ENCODE results near the gene TNFRSF1A. TPM values are rescaled to one million over a fixed set of nuclear protein-coding genes. Genes with fewer than 3 reads are reported as not detected.

Gene TNFRSF1A
- total and polyA plus RNA-seq, 5 donors from 2014 or later = 25.6 to 39.5 (median 34.0) TPM

- H3K4me1 ChIP-seq (ENCODE audit: control insufficient read depth, insufficient read depth, low read length, poor library complexity, severe bottlenecking) = peaks cover 67% of the 10 kb centered on the region
- peak overlapping the region; percentile 90 for H3K27ac ChIP-seq (ENCODE audit: insufficient read depth, low read length, poor library complexity, severe bottlenecking)
- Mint-ChIP-seq H3K9me3 (no peaks in the 10 kb centered on the region), H3K4me1 (peaks cover 4 to 49% (median 21%) of the 10 kb centered on the region in 4 donors), H3K4me3 (no peak overlapping the region), H3K27ac (no peak overlapping the region), H3K36me3 (peaks cover 20% of the 10 kb centered on the region), H3K27me3 (no peaks in the 10 kb centered on the region)
- H3K36me3 ChIP-seq (ENCODE audit: control insufficient read depth, insufficient read depth, low read length) = peaks cover 36% of the 10 kb centered on the region
- DNase-seq (peak; percentile 24 to 74 (median 25)), ATAC-seq (ENCODE audit: low read depth in 2 of 2) (no peak)
- H3K27me3 ChIP-seq (ENCODE audit: control insufficient read depth, insufficient read depth, low read length) = no peaks in the 10 kb centered on the region
- H3K9me3 ChIP-seq (ENCODE audit: control insufficient read depth in 2 of 2, low read length in 2 of 2) = no peaks in the 10 kb centered on the region
- peak overlapping the region; percentile 94 for H3K4me3 ChIP-seq (ENCODE audit: low read depth, low read length)
Measured at GRCh38 chr12:6336079-6336888, 5.6 kb downstream of the TNFRSF1A start.

DNA sequence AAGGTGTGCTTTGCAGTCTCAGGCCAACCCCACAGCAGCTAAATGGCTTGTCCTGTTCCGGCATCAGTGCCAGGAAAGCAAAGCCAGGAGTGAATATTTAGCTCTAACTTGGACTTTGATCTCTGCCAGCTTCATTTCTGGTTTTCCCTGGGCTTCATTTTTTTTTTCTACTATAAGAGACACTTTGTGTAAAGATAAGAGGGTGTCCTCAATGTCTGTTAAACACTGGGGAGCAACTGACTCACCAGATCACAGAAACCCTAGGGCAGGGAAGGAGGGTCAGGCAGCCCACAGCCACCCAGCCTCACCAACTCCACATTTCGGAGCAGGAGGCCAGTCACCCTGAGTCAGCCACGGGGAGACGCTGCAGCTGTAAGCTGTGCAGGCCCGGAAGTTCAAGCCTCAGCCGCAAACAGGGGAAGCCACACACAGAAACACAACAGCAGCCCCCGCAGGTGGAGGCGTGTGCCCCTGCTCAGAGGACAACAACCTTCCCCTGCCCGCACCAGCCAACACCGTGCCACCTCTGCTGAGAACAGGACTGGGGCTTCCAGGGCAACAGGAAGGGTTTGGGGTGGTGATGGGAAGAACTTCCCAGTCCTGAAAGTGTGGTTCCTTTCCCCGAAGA is 6.3 kb downstream of the TNFRSF1A start:
- peak overlapping the region; percentile 94 for H3K4me3 ChIP-seq (ENCODE audit: low read depth, low read length)
- Mint-ChIP-seq H3K27ac (no peak overlapping the region), H3K4me3 (no peak overlapping the region), H3K36me3 (peaks cover 27% of the 10 kb centered on the region), H3K27me3 (no peaks in the 10 kb centered on the region), H3K4me1 (peaks cover 4 to 50% (median 23%) of the 10 kb centered on the region in 4 donors), H3K9me3 (no peaks in the 10 kb centered on the region)
- ATAC-seq (ENCODE audit: low read depth in 2 of 2) (peak; percentile 80 to 82), DNase-seq (peak; percentile 69 to 93 (median 84))
- H3K36me3 ChIP-seq (ENCODE audit: control insufficient read depth, insufficient read depth, low read length) = peaks cover 43% of the 10 kb centered on the region
- H3K9me3 ChIP-seq (ENCODE audit: control insufficient read depth in 2 of 2, low read length in 2 of 2) = no peaks in the 10 kb centered on the region
- peak overlapping the region; percentile 90 for H3K27ac ChIP-seq (ENCODE audit: insufficient read depth, low read length, poor library complexity, severe bottlenecking)
- no peaks in the 10 kb centered on the region for H3K27me3 ChIP-seq (ENCODE audit: control insufficient read depth, insufficient read depth, low read length)
- H3K4me1 ChIP-seq (ENCODE audit: control insufficient read depth, insufficient read depth, low read length, poor library complexity, severe bottlenecking) = peaks cover 67% of the 10 kb centered on the region

GRCh38 chr12:6334940-6335450 is 6.9 kb downstream of the TNFRSF1A start:
- Mint-ChIP-seq H3K27me3 (no peaks in the 10 kb centered on the region), H3K4me3 (peak overlapping the region in 2 of 4 donors; percentile 52 to 79), H3K36me3 (peaks cover 29% of the 10 kb centered on the region), H3K4me1 (peaks cover 4 to 50% (median 23%) of the 10 kb centered on the region in 4 donors), H3K9me3 (no peaks in the 10 kb centered on the region), H3K27ac (peak overlapping the region in 1 of 3 donors; percentile 60)
- H3K36me3 ChIP-seq (ENCODE audit: control insufficient read depth, insufficient read depth, low read length) = peaks cover 49% of the 10 kb centered on the region
- peak overlapping the region; percentile 90 for H3K27ac ChIP-seq (ENCODE audit: insufficient read depth, low read length, poor library complexity, severe bottlenecking)
- peaks cover 63% of the 10 kb centered on the region for H3K4me1 ChIP-seq (ENCODE audit: control insufficient read depth, insufficient read depth, low read length, poor library complexity, severe bottlenecking)
- DNase-seq (no peak), ATAC-seq (ENCODE audit: low read depth in 2 of 2) (no peak)
- H3K9me3 ChIP-seq (ENCODE audit: control insufficient read depth in 2 of 2, low read length in 2 of 2) = no peaks in the 10 kb centered on the region
- peak overlapping the region; percentile 94 for H3K4me3 ChIP-seq (ENCODE audit: low read depth, low read length)
- no peaks in the 10 kb centered on the region for H3K27me3 ChIP-seq (ENCODE audit: control insufficient read depth, insufficient read depth, low read length)

- peak overlapping the region in 1 of 3 donors; percentile 86 for H3K27ac Mint-ChIP-seq
- peaks cover 4 to 50% (median 23%) of the 10 kb centered on the region in 4 donors for H3K4me1 Mint-ChIP-seq
- peaks cover 29% of the 10 kb centered on the region for H3K36me3 Mint-ChIP-seq
- Histone ChIP-seq H3K36me3 (ENCODE audit: control insufficient read depth, insufficient read depth, low read length) (peaks cover 52% of the 10 kb centered on the region), H3K27ac (ENCODE audit: insufficient read depth, low read length, poor library complexity, severe bottlenecking) (peak overlapping the region; percentile 47), H3K4me3 (ENCODE audit: low read depth, low read length) (no peak overlapping the region), H3K9me3 (ENCODE audit: control insufficient read depth in 2 of 2, low read length in 2 of 2) (no peaks in the 10 kb centered on the region), H3K27me3 (ENCODE audit: control insufficient read depth, insufficient read depth, low read length) (no peaks in the 10 kb centered on the region), H3K4me1 (ENCODE audit: control insufficient read depth, insufficient read depth, low read length, poor library complexity, severe bottlenecking) (peaks cover 56% of the 10 kb centered on the region)
- DNase-seq (no peak), ATAC-seq (ENCODE audit: low read depth in 2 of 2) (no peak)
- no peaks in the 10 kb centered on the region for H3K27me3 Mint-ChIP-seq
- H3K4me3 Mint-ChIP-seq = peak overlapping the region in 1 of 4 donors; percentile 62
- H3K9me3 Mint-ChIP-seq = no peaks in the 10 kb centered on the region
Measured at GRCh38 chr12:6334359-6334758, 7.5 kb downstream of the TNFRSF1A start.

- H3K27me3 Mint-ChIP-seq = no peaks in the 10 kb centered on the region
- H3K4me3 Mint-ChIP-seq = peak overlapping the region in 2 of 4 donors; percentile 62 to 70
- no peaks in the 10 kb centered on the region for H3K27me3 ChIP-seq (ENCODE audit: control insufficient read depth, insufficient read depth, low read length)
- H3K9me3 Mint-ChIP-seq = no peaks in the 10 kb centered on the region
- H3K36me3 Mint-ChIP-seq = peaks cover 32% of the 10 kb centered on the region
- peak overlapping the region; percentile 44 for H3K27ac ChIP-seq (ENCODE audit: insufficient read depth, low read length, poor library complexity, severe bottlenecking)
- no peaks in the 10 kb centered on the region for H3K9me3 ChIP-seq (ENCODE audit: control insufficient read depth in 2 of 2, low read length in 2 of 2)
- DNase-seq = no peak
- H3K36me3 ChIP-seq (ENCODE audit: control insufficient read depth, insufficient read depth, low read length) = peaks cover 58% of the 10 kb centered on the region
- peaks cover 48% of the 10 kb centered on the region for H3K4me1 ChIP-seq (ENCODE audit: control insufficient read depth, insufficient read depth, low read length, poor library complexity, severe bottlenecking)
- no peak for ATAC-seq (ENCODE audit: low read depth in 2 of 2)
- H3K4me3 ChIP-seq (ENCODE audit: low read depth, low read length) = no peak overlapping the region
- peaks cover 4 to 50% (median 23%) of the 10 kb centered on the region in 4 donors for H3K4me1 Mint-ChIP-seq
- H3K27ac Mint-ChIP-seq = peak overlapping the region in 2 of 3 donors; percentile 86
Measured at GRCh38 chr12:6333566-6333965, 8.3 kb downstream of the TNFRSF1A start.

GRCh38 chr12:6333029-6333428 is 8.8 kb downstream of the TNFRSF1A start:
- H3K27me3 ChIP-seq (ENCODE audit: control insufficient read depth, insufficient read depth, low read length) = no peaks in the 10 kb centered on the region
- peaks cover 4 to 50% (median 23%) of the 10 kb centered on the region in 4 donors for H3K4me1 Mint-ChIP-seq
- no peak overlapping the region for H3K4me3 ChIP-seq (ENCODE audit: low read depth, low read length)
- peaks cover 59% of the 10 kb centered on the region for H3K36me3 ChIP-seq (ENCODE audit: control insufficient read depth, insufficient read depth, low read length)
- peak in 1 of 3 donors; percentile 45 for DNase-seq
- H3K27ac ChIP-seq (ENCODE audit: insufficient read depth, low read length, poor library complexity, severe bottlenecking) = peak overlapping the region; percentile 44
- H3K27ac Mint-ChIP-seq = peak overlapping the region in 2 of 3 donors; percentile 86 to 99
- peaks cover 34% of the 10 kb centered on the region for H3K36me3 Mint-ChIP-seq
- no peak for ATAC-seq (ENCODE audit: low read depth in 2 of 2)
- H3K9me3 Mint-ChIP-seq = no peaks in the 10 kb centered on the region
- peak overlapping the region in 3 of 4 donors; percentile 29 to 70 (median 65) for H3K4me3 Mint-ChIP-seq
- H3K4me1 ChIP-seq (ENCODE audit: control insufficient read depth, insufficient read depth, low read length, poor library complexity, severe bottlenecking) = peaks cover 43% of the 10 kb centered on the region
- no peaks in the 10 kb centered on the region for H3K9me3 ChIP-seq (ENCODE audit: control insufficient read depth in 2 of 2, low read length in 2 of 2)
- H3K27me3 Mint-ChIP-seq = no peaks in the 10 kb centered on the region

DNA sequence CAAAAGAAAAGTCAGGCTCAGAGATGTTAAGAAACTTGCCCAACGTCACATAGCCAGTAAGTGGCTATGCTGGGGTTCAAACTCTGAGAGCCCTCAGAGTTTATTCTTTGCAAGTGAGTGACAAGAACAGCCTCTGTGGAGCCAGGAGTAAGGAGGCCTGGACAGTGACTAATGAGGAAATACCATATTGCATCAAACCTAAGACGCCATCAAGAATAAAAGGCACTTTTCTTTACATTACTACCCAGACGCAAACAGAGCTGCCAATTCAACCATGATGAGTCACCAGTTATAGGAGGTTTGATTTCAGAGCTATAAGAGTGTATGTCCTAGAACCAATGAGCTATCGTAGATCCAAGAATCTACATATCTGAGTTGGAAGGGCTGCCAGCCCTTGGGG is 9.4 kb downstream of the TNFRSF1A start:
- peaks cover 34% of the 10 kb centered on the region for H3K36me3 Mint-ChIP-seq
- no peak for DNase-seq
- Histone ChIP-seq H3K36me3 (ENCODE audit: control insufficient read depth, insufficient read depth, low read length) (peaks cover 58% of the 10 kb centered on the region), H3K9me3 (ENCODE audit: control insufficient read depth in 2 of 2, low read length in 2 of 2) (no peaks in the 10 kb centered on the region), H3K4me3 (ENCODE audit: low read depth, low read length) (no peak overlapping the region), H3K27ac (ENCODE audit: insufficient read depth, low read length, poor library complexity, severe bottlenecking) (peak overlapping the region; percentile 44), H3K4me1 (ENCODE audit: control insufficient read depth, insufficient read depth, low read length, poor library complexity, severe bottlenecking) (peaks cover 37% of the 10 kb centered on the region), H3K27me3 (ENCODE audit: control insufficient read depth, insufficient read depth, low read length) (no peaks in the 10 kb centered on the region)
- H3K27me3 Mint-ChIP-seq = no peaks in the 10 kb centered on the region
- H3K27ac Mint-ChIP-seq = peak overlapping the region; percentile 23 to 99 (median 86)
- no peaks in the 10 kb centered on the region for H3K9me3 Mint-ChIP-seq
- peaks cover 4 to 50% (median 23%) of the 10 kb centered on the region in 4 donors for H3K4me1 Mint-ChIP-seq
- H3K4me3 Mint-ChIP-seq = peak overlapping the region in 2 of 4 donors; percentile 5 to 65
- no peak for ATAC-seq (ENCODE audit: low read depth in 2 of 2)

All from CD4-positive, CD25-positive, alpha-beta regulatory T cell (primary cell).